Heart right ventricle (tissue), 16 donors: ENCODE results near the gene ZNF883. TPM values are rescaled to one million over a fixed set of nuclear protein-coding genes. Genes with fewer than 3 reads are reported as not detected.
"Not testable (repeated sequence)": the region's sequence is repeated elsewhere in the genome, so short reads cannot be mapped to it uniquely, and the experiment has no call there.

Experiments used
- ATAC-seq, 8 donors: fragments of 200-7000 bp; cut with Tn5 transposase; one replicate each; pipeline ENCODE4 v1.9.1; 2020; ENCODE audit warnings: mild to moderate bottlenecking in 8 of 8, moderate library complexity in 8 of 8, moderate number of reproducible peaks in 1 of 8
- DNase-seq, 2 donors: peaks; one replicate each; pipeline ENCODE4 v3.0.0-alpha.2; 2020
- H3K27ac ChIP-seq, 10 donors: fragments of 200-600 bp; sonication (generic) in 2 of 10; one replicate each; pipeline versions ENCODE4 v1.5.0 to v1.8.0; 2020 to 2022; ENCODE audit warnings: mild to moderate bottlenecking in 3 of 10
- H3K27me3 ChIP-seq, 7 donors: fragments of 200-600 bp; one replicate each; pipeline ENCODE4 v1.8.0; 2021 to 2022; ENCODE audit warnings: mild to moderate bottlenecking in 2 of 7
- H3K36me3 ChIP-seq, 9 donors: fragments of 200-600 bp; sonication (generic) in 1 of 9; one replicate each; pipeline versions ENCODE4 v1.5.0 to v1.8.0; 2020 to 2022; ENCODE audit warnings: mild to moderate bottlenecking in 2 of 9
- H3K4me1 ChIP-seq, 9 donors: fragments of 200-600 bp; sonication (generic) in 1 of 9; one replicate each; pipeline versions ENCODE4 v1.5.0 to v1.8.0; 2020 to 2022; ENCODE audit warnings: mild to moderate bottlenecking in 4 of 9
- H3K4me3 ChIP-seq, 10 donors: fragments of 200-600 bp; sonication (generic) in 2 of 10; one replicate each; pipeline versions ENCODE4 v1.5.0 to v1.8.0; 2020 to 2022; ENCODE audit warnings: mild to moderate bottlenecking in 7 of 10, moderate library complexity in 2 of 10
- H3K9me3 ChIP-seq, 11 donors: fragments of 200-600 bp in 10 of 11; sonication (generic) in 2 of 11; one replicate each; pipeline versions ENCODE4 v1.5.0 to v1.8.0; 2013 to 2022; ENCODE audit warnings: mild to moderate bottlenecking in 2 of 11, control low read depth in 1 of 11, moderate library complexity in 1 of 11
- CTCF ChIP-seq, 9 donors: fragments of 200-600 bp; sonication (generic) in 2 of 9; IDR thresholded peaks; one replicate each; pipeline versions ENCODE4 v1.5.0 to v1.8.0; 2021 to 2022; ENCODE audit warnings: antibody characterized with exemption in 9 of 9, mild to moderate bottlenecking in 5 of 9, moderate library complexity in 1 of 9
- WGBS, 2 donors: extraction: QIAGEN DNeasy Blood & Tissue Kit; methylation state at CpG; one replicate each; pipeline ENCODE4 v1.1.7; 2013; ENCODE audit warnings: inconsistent platforms in 1 of 2; 5-methylcytosine and 5-hydroxymethylcytosine counted together
- intact Hi-C, 10 donors: fragments of 100-400 bp; cut with DNase I; formaldehyde crosslinking; loops; one replicate each; pipeline versions ENCODE4 v1.11.1 to v1.14.2; 2022
- long read RNA-seq, 3 donors: library from polyadenylated mRNA; unstranded; transcript quantifications; one replicate each; pipeline ENCODE4 v2.0.0, GENCODE V29; 2020 to 2021
- polyA plus RNA-seq, 2 donors: library from polyadenylated mRNA; stranded (reverse); fragments of 200-250 nt; gene quantifications; one replicate each; pipeline ENCODE4 v1.2.3, GENCODE V29; 2013
- total RNA-seq, 10 donors: library from RNA; stranded (reverse); fragmentation: NEBNext Ultra II Directional in 3 of 10; extraction: Animal tissue kit (Norgen Biotek cat#: 25700) in 3 of 10; gene quantifications; one replicate each; pipeline versions ENCODE4 v1.2.1 to v1.2.4, GENCODE V29; 2021 to 2023
- donor health status: Arrhythmogenic right ventricular cardiomyopathy.
- donor health status: ischemic (EF 13 %, LVEDD 7.1; RV severe dilation, severe dysfunction).
- donor health status: healthy with polysubstance abuse.
- donor health status: DM: no; HTN: yes; CAD: no.
- donor health status: DM: no; HTN: no; CAD: no.
- donor health status: ischemic (EF 25% LVEDD 6.9; RV normal size, moderate dysfunction).
- donor health status: ischemic (EF 25% LVEDD 5.7; RV mildly dilated, moderate dysfunction).
- donor health status: healthy.
- donor health status: DM: yes; HTN: yes; CAD: no.
- donor health status: Ischemic cardiomyopathy.
- donor health status: ischemic (EF 35%, LVEDD 5.7; RV mildly dilated, moderate dysfunction).
- donor health status: nonischemic (EF 11% LVEDD 7.7; RV severe dilation, severe dysfunction).
- donor health status: DM: yes; HTN: yes; CAD: no.
- donor health status: PGD.
- donor health status: ischemic (EF 29% LVEDD 5.4; RV normal size, mild dysfunction).
- donor health status: nonischemic (EF 23%, LVEDD 6.1; RV moderate dilation, normal function).

The ZNF883 gene
- total RNA-seq (1 to 10 TPM; 2.9 to 9.7 (median 5.1) TPM), polyA plus RNA-seq (1 to 10 TPM in 1 of 2 donors, under 1 TPM in 1; 0.68 to 1.8 TPM)
- long read RNA-seq, donor 1, partial matches to known transcripts = 0 of 2 reads
- long read RNA-seq, donor 1, other reads (novel, unspliced or antisense) = 0 of 2 reads
- long read RNA-seq, donor 2, partial matches to known transcripts = 3 of 6 reads
- long read RNA-seq, donor 2, other reads (novel, unspliced or antisense) = 0 of 6 reads
- long read RNA-seq, donor 3, transcript ZNF883-201 (5 exons, 2,414 nt) = major isoform, 6 of 9 reads
- long read RNA-seq, donor 3, partial matches to known transcripts = 1 of 9 reads
- long read RNA-seq, donor 3, other reads (novel, unspliced or antisense) = 1 of 9 reads

DNA sequence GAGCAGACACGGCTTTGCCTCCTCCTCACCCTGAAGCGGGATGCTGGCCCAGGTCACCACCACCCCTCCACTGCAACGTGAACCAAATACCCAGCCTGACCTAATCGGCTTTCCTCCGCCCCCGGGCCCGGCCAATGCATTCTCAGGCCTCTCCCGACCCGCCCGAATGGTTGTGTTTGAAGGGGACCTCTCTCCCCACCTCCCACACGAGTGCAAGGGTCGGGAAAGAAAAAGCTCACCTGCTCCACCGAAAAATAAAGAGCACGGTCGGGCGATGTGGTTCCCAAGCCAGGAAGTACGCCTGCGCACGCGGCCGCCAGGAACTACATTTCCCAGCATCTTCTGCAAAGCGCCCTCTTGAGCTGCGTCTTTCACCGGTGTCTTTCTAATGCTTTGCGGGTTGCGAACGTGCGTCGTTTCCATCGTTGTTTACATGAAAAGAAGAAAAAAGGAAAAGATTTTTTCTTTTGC lies at the start of gene ZNF883:
TSS of gene ZNF883 (minus strand) at position 282 of the 471 bp plus-strand sequence.
- H3K4me1 ChIP-seq = peaks cover 0 to 6% (median 0%) of the 10 kb centered on the region in 9 donors
- H3K9me3 ChIP-seq = peaks cover 0 to 82% (median 9%) of the 10 kb centered on the region in 11 donors
- TF ChIP-seq CTCF (IDR thresholded peaks at IDR 0.05) = peak in 3 of 9 donors; percentile 9 to 22 (median 13)
- H3K27me3 ChIP-seq = peaks cover 0 to 10% (median 0%) of the 10 kb centered on the region in 7 donors
- intact Hi-C loops = no loop called here
- ATAC-seq = peak in 7 of 8 donors; percentile 74 to 93 (median 83)
- H3K27ac ChIP-seq = no peak within 1 kb of the TSS
- peak within 1 kb of the TSS in 9 of 10 donors; percentile 24 to 55 (median 43) for H3K4me3 ChIP-seq
- WGBS, 2 donors = 2% methylated on average over 30 of the region's 30 CpGs
- H3K36me3 ChIP-seq = peaks cover 0 to 7% (median 0%) of the 10 kb centered on the region in 9 donors
- DNase-seq = peak; percentile 61 to 63

DNA sequence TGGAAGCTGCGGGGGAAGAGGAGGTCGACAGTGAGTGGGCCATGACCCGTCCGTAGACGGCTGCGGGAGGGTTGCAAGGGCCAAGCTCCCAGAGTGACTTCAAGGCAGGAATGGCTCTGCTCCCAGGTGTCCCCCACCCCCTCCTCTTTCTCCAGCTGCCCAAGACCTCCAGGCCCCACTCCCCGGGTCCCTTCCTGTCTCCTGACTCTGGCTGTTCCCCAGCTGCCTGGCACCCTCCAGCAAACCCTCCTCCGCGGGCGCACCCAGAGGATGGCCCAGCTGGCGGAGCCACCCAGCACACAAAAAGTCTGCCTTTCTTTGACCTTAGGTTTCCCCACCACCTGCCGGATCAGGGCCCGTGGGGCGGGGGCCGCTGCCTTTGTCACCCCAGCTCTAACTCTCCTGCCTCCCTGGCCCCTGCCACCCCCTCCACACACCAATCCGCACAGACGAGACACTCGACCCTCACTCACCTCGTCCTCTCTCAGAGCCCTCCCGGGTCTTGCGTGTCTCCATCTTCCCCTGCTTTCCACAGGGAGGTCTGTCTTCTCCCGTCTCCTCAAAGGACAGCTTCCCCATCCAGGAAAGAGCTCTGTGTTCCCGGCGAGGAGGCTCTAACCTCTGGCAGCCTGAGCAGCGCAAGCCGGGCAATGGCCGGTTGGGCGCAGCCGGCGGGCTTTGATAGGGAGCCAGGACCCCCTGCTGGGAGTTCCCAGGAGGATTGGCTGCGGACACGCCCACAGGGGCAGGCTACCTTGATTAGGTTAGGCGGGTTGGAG lies 49.3 kb upstream of the ZNF883 start:
- H3K4me1 ChIP-seq = peaks cover 0 to 11% (median 0%) of the 10 kb centered on the region in 9 donors
- peaks cover 0 to 55% (median 6%) of the 10 kb centered on the region in 11 donors for H3K9me3 ChIP-seq
- H3K27ac ChIP-seq, H3K4me3 ChIP-seq, H3K36me3 ChIP-seq, ATAC-seq, intact Hi-C loops: not testable (repeated sequence)
- peak in 1 of 2 donors; percentile 14 for DNase-seq
- H3K27me3 ChIP-seq = peaks cover 0 to 56% (median 40%) of the 10 kb centered on the region in 7 donors
- 4 to 6% methylated on average over 21 to 22 of the region's 33 CpGs for WGBS, 2 donors

GRCh38 chr9:113059581-113060284 lies 47.7 kb upstream of the ZNF883 start:
- H3K27ac ChIP-seq, intact Hi-C loops, H3K36me3 ChIP-seq, ATAC-seq: not testable (repeated sequence)
- peaks cover 0 to 62% (median 40%) of the 10 kb centered on the region in 7 donors for H3K27me3 ChIP-seq
- H3K9me3 ChIP-seq = peaks cover 0 to 70% (median 12%) of the 10 kb centered on the region in 11 donors
- DNase-seq = peak in 1 of 2 donors; percentile 31
- H3K4me1 ChIP-seq = peaks cover 0 to 15% (median 0%) of the 10 kb centered on the region in 9 donors
- 4% methylated on average over 40 to 41 of the region's 61 CpGs for WGBS, 2 donors
- H3K4me3 ChIP-seq = peak overlapping the region in 1 of 10 donors; percentile 5

DNA sequence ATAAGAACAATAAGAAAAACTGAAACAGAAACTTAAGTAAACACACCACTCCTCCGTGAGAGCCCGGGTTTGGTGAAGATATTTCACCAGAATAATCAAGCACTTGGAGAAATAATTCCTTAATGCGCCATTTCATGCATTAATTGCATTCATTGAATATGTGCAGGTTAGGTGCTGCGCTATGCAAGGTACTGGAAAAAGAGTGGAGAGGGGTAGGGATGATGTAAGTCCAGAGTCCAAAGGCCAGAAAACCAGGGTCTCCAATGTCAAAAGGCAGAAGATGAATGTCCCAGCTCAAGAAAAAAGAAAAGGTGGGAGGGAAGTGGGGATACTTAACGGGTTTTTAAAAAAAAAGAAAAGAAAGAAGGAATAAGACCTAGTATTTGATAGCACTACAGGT lies 45.2 kb upstream of the ZNF883 start:
- DNase-seq (no peak), ATAC-seq (no peak)
- intact Hi-C loops = no loop called here
- TF ChIP-seq CTCF (IDR thresholded peaks at IDR 0.05) = no peak
- H3K9me3 ChIP-seq = peaks cover 0 to 86% (median 34%) of the 10 kb centered on the region in 11 donors
- peaks cover 0 to 29% (median 0%) of the 10 kb centered on the region in 9 donors for H3K36me3 ChIP-seq
- peak overlapping the region in 8 of 10 donors; percentile 61 to 87 (median 70) for H3K27ac ChIP-seq
- 37 to 38% methylated on average over 5 of the region's 5 CpGs for WGBS, 2 donors
- peak overlapping the region; percentile 48 to 86 (median 70) for H3K4me3 ChIP-seq
- H3K4me1 ChIP-seq = peaks cover 0 to 15% (median 0%) of the 10 kb centered on the region in 9 donors
- peaks cover 0 to 52% (median 33%) of the 10 kb centered on the region in 7 donors for H3K27me3 ChIP-seq
